HG02870 (cell line): ENCODE data around the gene OTOF.

Source experiments
- ATAC-seq: cut with Tn5 transposase; IDR thresholded peaks from one replicate; pipeline ENCODE4 v1.9.1; 2021; ENCODE audit warnings: mild to moderate bottlenecking, moderate library complexity; ENCODE audit not compliant: unreplicated experiment

OTOF gene

DNA sequence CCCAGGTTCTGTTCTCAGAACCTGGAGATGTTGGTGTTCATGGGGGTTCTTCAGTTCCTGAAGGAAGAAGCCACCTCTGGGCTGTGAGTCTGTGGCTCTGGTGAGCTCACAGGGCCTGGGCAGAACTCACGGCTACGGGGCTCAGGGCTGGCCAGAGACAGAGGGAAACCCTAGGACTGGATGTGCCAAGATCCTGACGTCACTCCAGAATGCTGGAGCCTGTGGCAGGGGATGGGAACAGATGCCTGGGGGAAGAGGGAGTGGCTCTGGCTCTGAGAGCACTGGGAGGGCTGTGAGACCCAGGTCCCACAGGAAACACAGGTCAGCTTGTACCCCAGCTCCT lies at the start of gene OTOF:
TSS of gene OTOF (minus strand) at position 214 of the 343 bp plus-strand sequence.
- no peak for ATAC-seq

- no peak for ATAC-seq
Observed at GRCh38 chr2:26526589-26526988, 48.7 kb upstream of the OTOF start.

- no peak for ATAC-seq
Observed at GRCh38 chr2:26526105-26526504, 48.2 kb upstream of the OTOF start.

DNA sequence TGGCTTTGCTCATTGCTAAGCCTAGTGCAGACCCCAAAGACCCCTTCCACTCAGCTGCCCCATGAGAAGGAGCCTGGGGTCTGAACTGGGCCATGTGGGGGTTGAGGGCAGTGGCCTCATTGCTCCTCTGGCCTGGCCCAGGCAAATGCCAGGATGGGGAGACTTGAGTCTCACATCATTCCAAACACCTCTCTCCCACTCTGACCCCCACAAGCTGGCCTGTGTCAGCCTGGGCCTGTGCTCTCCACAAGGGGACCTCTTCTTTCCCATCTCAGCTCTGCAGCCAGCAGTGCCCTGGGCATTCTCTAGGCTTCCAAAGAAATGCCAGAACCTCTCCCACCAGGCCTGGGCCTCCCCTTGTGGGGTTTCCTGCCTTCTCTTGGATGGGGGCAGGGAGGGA lies 45.8 kb upstream of the OTOF start:
- no peak for ATAC-seq

DNA sequence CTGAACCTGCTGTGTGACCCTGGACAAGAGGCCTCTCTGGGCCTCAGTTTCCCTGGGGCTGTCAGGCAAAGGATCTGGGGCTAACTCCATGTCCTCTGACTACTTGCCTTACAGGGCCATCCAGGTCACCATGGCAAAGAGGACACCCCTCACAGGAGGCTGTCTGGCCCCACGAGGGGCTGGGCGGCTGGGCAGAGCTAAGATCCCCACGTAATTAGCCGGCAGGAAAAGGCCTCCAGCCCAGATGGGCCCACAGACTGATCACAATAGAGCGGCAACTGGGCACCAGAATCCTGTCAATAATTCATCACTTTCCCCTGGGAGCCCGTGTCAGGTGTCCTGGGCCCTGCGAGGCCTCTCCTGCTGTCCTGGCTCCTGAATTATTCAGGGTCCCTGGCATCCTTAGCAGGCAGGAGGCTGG lies 44.8 kb upstream of the OTOF start:
- no peak for ATAC-seq

DNA sequence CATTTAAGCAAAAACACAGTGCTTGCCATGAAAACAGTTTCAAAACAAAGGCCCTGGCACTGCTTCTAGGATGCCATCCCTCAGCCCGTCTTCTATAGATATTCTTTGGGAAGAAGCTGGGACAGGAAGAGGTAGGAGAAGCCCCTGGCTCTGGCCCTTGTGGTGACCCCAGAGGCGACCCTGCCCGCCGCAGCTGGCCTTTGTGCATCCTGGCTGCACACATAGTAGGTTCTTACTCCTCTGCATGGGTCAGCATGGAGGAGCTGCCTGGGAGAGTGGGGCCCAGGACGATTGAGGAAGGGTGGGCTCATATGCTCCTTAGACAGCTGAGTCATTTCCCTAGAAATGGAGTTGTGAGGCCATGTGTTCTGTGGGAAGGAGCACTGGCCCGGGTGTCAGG lies 44.4 kb upstream of the OTOF start:
- ATAC-seq: no peak

GRCh38 chr2:26521913-26522180 lies 43.9 kb upstream of the OTOF start:
- ATAC-seq: no peak

- no peak for ATAC-seq
Observed at GRCh38 chr2:26521054-26521912, 43.4 kb upstream of the OTOF start.

GRCh38 chr2:26520148-26520449 lies 42.2 kb upstream of the OTOF start:
- no peak for ATAC-seq

DNA sequence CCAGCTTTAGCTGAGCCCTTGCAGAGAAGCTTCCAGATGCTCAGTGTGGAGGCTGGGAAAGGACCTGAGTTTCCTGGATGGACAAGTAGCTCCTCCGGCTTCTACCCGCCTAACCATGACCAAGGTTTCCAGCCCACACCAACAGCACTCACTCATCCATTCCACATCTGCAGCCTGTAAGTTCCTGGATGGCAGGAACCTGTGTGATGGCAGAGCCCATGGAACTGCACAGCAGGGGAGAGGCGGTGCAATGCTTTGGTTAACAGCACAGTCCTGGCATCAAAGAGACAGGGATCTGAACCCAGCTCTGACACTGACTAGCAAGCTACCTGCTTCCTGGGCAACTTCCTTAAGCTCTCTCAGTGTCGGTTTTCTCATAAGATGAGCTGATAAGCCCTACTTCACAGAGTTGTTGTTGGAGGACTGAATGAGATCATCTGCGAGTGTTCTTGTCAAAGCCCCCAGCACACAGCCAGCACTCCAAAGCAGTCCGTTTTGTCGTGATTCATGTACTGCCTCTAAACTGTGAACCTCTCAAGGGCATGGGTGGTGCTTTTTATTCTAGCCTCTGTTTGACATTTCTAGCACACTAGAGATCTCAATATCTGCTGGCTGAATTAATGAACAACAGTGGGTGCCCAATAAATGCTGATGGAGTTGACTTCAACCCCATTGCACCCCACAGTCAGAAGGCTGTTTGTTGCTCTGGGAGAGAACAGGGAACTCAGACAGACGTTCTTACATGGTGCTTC lies 41.6 kb upstream of the OTOF start:
- ATAC-seq: no peak

- ATAC-seq: no peak
Observed at GRCh38 chr2:26516781-26517180, 38.9 kb upstream of the OTOF start.

DNA sequence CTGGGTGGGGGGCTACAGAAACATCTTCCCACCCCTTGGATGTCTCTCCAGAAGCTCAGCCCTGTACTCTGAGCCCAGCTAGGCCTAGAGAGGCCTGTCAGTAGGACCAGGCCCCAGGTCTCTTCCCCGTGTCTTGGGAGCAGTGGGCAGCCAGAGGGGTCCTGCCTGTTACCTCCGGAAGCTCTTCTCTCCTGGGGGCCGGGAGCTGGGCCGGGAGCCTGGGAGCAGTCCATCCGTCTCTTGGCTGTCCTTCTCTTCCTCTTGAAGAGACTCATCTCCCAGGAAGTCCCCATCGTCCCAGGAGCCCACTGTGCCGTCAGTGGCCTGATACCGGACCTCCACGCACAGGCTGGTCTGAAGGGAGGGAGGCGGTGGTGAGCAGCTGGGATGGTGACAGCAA lies 38.3 kb upstream of the OTOF start:
- no peak for ATAC-seq

GRCh38 chr2:26515771-26516170 lies 37.8 kb upstream of the OTOF start:
- no peak for ATAC-seq

- ATAC-seq: no peak
Observed at GRCh38 chr2:26514045-26514444, 36.1 kb upstream of the OTOF start.

DNA sequence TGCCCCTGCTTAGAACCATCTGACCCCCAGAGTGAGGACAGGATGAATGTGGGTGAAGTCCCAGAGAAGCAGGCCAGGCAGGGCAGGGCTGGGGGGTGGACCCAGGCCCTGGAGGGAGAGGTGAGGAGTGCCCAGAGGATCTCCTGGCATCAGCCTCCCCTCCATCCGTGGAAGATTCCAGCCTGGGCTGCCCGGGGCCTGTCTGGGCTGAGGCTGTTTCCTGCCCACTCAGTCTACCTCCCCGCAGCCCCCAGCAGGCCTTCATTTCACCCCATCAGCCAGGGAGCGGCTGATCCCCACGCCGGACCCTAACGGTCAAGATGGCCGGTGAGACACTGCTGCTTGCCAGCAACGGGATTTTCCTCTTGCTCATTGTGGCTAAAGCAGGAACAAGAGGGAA lies 35.3 kb upstream of the OTOF start:
- ATAC-seq: no peak

GRCh38 chr2:26511466-26511865 lies 33.5 kb upstream of the OTOF start:
- no peak for ATAC-seq

GRCh38 chr2:26510344-26510973 lies 32.5 kb upstream of the OTOF start:
- no peak for ATAC-seq

- ATAC-seq: no peak
Observed at GRCh38 chr2:26509141-26509540, 31.2 kb upstream of the OTOF start.

DNA sequence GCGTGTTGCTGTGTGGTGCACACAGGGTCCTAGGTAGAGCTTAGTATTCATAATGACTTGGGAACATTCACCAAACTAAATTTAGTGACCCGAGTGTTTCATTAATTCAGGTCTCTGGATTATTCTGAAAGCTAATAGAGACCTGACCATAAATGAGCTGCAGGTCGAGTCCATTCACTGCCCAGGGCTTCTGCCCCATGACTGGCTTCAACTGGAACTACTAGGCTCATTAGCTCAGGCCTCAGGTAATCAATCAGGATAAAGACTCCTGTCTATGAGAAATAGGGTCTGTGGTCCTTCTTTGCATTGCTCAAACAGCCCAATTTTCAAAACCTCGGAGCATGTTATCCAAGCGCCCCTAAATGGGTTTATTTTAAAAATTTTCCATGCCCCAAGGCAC lies 30.0 kb upstream of the OTOF start:
- no peak for ATAC-seq

GRCh38 chr2:26507088-26507487 lies 29.2 kb upstream of the OTOF start:
- ATAC-seq: no peak

DNA sequence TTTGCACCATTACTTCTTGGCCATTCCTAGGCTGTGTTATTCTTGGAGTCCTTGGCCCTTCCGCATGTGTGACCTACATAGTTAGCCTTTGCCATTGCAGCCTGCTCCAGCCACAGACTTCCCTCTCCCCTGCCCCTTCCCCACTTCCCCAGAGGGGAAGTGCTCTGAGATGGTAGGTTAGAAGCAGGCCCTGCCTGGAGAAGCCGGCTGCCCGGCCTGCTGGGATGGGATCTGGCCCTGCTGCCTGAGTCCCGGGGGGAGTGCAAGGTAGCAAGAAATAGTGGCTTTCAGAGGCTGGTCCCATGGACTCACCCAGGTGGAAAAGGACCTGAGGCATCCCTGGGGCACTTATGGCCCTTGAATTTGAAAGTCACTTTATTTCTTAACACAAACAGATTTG lies 28.4 kb upstream of the OTOF start:
- ATAC-seq: no peak

- no peak for ATAC-seq
Observed at GRCh38 chr2:26504002-26504401, 26.1 kb upstream of the OTOF start.
